ENCODE data around the gene OR2L8. TPM values are rescaled to one million over a fixed set of nuclear protein-coding genes. Genes with fewer than 3 reads are reported as not detected.

Gene OR2L8
- total RNA-seq, 1 donor from 2014 or later = not detected

DNA sequence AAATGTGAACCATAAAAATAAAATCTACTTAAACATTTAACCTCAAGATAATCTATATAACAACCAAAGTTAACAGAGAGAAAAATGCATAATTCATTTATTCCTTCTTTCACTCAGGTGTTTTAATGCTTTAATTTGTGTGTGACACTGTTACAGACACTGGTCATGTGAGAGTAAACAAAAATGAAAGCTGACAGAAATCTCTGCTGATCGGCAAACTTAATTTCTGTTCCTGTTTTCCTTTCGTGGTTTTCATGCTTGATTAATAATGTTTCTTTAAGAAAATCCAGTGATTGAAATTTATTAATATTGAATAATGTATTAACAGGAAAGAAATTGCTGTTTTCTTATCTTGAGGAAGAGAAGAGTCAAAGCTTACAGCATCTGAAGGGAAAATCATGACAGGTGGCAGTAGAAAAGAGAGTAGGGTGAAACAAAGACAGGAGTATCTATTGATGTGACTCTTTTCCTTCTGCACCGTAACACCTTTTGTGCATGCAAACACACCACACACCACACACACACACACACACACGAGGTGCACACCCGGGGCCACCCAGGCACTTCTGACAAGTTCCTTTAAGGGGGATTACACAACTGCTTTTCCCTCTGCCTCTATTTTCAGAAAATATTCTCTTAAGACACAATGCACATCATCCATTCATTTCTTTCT, 18.0 kb downstream of the OR2L8 start:
- peaks cover 43% of the 10 kb centered on the region for H3K9me3 Mint-ChIP-seq (ENCODE audit: unreplicated experiment)
- no peaks in the 10 kb centered on the region for H3K36me3 Mint-ChIP-seq (ENCODE audit: unreplicated experiment)
- DNase-seq (ENCODE audit: extremely low spot score, unreplicated experiment) = no peak
- H3K27ac Mint-ChIP-seq (ENCODE audit: unreplicated experiment) = no peak overlapping the region
- TF ChIP-seq, protein P1, sequence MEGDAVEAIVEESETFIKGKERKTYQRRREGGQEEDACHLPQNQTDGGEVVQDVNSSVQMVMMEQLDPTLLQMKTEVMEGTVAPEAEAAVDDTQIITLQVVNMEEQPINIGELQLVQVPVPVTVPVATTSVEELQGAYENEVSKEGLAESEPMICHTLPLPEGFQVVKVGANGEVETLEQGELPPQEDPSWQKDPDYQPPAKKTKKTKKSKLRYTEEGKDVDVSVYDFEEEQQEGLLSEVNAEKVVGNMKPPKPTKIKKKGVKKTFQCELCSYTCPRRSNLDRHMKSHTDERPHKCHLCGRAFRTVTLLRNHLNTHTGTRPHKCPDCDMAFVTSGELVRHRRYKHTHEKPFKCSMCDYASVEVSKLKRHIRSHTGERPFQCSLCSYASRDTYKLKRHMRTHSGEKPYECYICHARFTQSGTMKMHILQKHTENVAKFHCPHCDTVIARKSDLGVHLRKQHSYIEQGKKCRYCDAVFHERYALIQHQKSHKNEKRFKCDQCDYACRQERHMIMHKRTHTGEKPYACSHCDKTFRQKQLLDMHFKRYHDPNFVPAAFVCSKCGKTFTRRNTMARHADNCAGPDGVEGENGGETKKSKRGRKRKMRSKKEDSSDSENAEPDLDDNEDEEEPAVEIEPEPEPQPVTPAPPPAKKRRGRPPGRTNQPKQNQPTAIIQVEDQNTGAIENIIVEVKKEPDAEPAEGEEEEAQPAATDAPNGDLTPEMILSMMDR (IDR thresholded peaks at IDR 0.05) = no peak
- no peaks in the 10 kb centered on the region for H3K4me1 Mint-ChIP-seq (ENCODE audit: unreplicated experiment)
- H3K27me3 Mint-ChIP-seq (ENCODE audit: unreplicated experiment) = no peaks in the 10 kb centered on the region
- H3K4me3 Mint-ChIP-seq (ENCODE audit: unreplicated experiment) = no peak overlapping the region

DNA sequence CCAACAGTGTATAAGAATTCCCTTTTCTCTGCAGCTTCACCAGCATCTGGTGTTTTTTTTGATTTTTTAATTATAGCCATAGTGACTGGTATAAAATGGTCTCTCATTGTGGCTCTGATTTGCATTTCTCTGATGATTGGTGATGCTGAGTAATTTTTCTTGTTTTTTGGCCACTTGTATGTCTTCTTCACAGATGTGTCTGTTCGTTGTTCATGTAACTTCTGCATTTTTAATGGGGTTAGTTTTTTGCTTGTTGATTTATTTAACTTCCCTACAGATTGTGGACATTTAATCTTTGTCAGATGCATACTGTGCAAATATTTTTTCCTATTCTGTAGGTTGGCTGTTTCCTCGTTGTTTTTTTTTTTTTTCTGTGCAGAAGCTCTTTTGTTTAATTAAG, 44.3 kb downstream of the OR2L8 start:
- H3K27me3 Mint-ChIP-seq (ENCODE audit: unreplicated experiment) = no peaks in the 10 kb centered on the region
- H3K4me3 Mint-ChIP-seq (ENCODE audit: unreplicated experiment) = no peak overlapping the region
- TF ChIP-seq, protein P1 (IDR thresholded peaks at IDR 0.05) = no peak
- H3K27ac Mint-ChIP-seq (ENCODE audit: unreplicated experiment) = no peak overlapping the region
- no peaks in the 10 kb centered on the region for H3K4me1 Mint-ChIP-seq (ENCODE audit: unreplicated experiment)
- DNase-seq (ENCODE audit: extremely low spot score, unreplicated experiment) = no peak
- H3K36me3 Mint-ChIP-seq (ENCODE audit: unreplicated experiment) = no peaks in the 10 kb centered on the region
- peaks cover 52% of the 10 kb centered on the region for H3K9me3 Mint-ChIP-seq (ENCODE audit: unreplicated experiment)

DNA sequence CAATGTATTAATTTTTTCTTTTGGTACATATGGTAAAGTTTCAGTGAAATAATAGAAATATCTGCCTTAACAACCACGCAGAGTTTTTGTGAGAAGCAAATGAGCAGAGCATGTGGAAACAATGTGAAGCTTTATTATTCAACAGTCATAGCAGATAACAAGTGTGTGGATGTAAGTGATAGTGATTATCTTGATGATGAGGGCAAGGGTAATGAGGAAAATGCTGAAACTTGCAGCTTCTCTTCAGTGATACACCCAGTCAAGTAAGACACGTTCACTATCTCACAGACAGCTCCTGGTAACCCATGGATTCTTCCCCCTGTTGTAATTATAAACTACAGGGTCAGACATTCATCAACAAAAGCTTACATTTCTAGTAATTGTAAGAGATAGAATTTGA, 50.2 kb downstream of the OR2L8 start:
- TF ChIP-seq, protein P1 (IDR thresholded peaks at IDR 0.05) = no peak
- no peaks in the 10 kb centered on the region for H3K27me3 Mint-ChIP-seq (ENCODE audit: unreplicated experiment)
- DNase-seq (ENCODE audit: extremely low spot score, unreplicated experiment) = no peak
- H3K4me3 Mint-ChIP-seq (ENCODE audit: unreplicated experiment) = no peak overlapping the region
- no peaks in the 10 kb centered on the region for H3K36me3 Mint-ChIP-seq (ENCODE audit: unreplicated experiment)
- H3K27ac Mint-ChIP-seq (ENCODE audit: unreplicated experiment) = no peak overlapping the region
- no peaks in the 10 kb centered on the region for H3K4me1 Mint-ChIP-seq (ENCODE audit: unreplicated experiment)
- H3K9me3 Mint-ChIP-seq (ENCODE audit: unreplicated experiment) = peaks cover 48% of the 10 kb centered on the region

Other genes starting within 250 kb of the OR2L8 start
- gene OR6F1, start 232.2 kb upstream of the OR2L8 start, total RNA-seq = not detected in 2 replicates
- not detected in 2 replicates for gene OR14K1, start 210.2 kb upstream of the OR2L8 start, total RNA-seq
- not detected in 2 replicates for gene OR14A2, start 200.7 kb upstream of the OR2L8 start, total RNA-seq
- not detected in 2 replicates for gene OR1C1, start 188.3 kb upstream of the OR2L8 start, total RNA-seq
- gene OR14A16, start 124.7 kb upstream of the OR2L8 start, total RNA-seq = not detected in 2 replicates
- gene OR11L1, start 107.0 kb upstream of the OR2L8 start, total RNA-seq = not detected in 2 replicates
- gene TRIM58, start 91.7 kb upstream of the OR2L8 start, total RNA-seq = 1.2 and 1.5 TPM in 2 replicates
- gene OR2W3, start 53.3 kb upstream of the OR2L8 start, total RNA-seq = 0.52 and 0.75 TPM in 2 replicates
- not detected in 2 replicates for gene OR2T8, start 28.6 kb upstream of the OR2L8 start, total RNA-seq
- not detected in 2 replicates for gene OR2AJ1, start 24.0 kb upstream of the OR2L8 start, total RNA-seq
- gene OR2AK2, start 16.4 kb downstream of the OR2L8 start, total RNA-seq = not detected in 2 replicates
- gene OR2L5, start 64.8 kb downstream of the OR2L8 start, total RNA-seq = not detected in 2 replicates
- gene OR2L2, start 81.2 kb downstream of the OR2L8 start, total RNA-seq = 0.08 and 0.13 TPM in 2 replicates
- not detected in 2 replicates for gene OR2L3, start 98.0 kb downstream of the OR2L8 start, total RNA-seq
- not detected in 2 replicates for gene OR2L13, start 146.3 kb downstream of the OR2L8 start, total RNA-seq
- gene OR2M5, start 196.3 kb downstream of the OR2L8 start, total RNA-seq = not detected in 2 replicates
- not detected in 2 replicates for gene OR2M2, start 226.0 kb downstream of the OR2L8 start, total RNA-seq
- not detected in 2 replicates for gene OR2M3, start 248.4 kb downstream of the OR2L8 start, total RNA-seq